Peyer's patch (tissue), 4 donors: ENCODE data around the gene NLRC4. TPM values are rescaled to one million over a fixed set of nuclear protein-coding genes. Genes with fewer than 3 reads are reported as not detected.
A peak's percentile ranks its signal among the peaks of the same experiment; 100 is the strongest.
"Not testable (repeated sequence)": the region's sequence is repeated elsewhere in the genome, so short reads cannot be mapped to it uniquely, and the experiment has no call there.

Source experiments
- DNase-seq, 3 donors: peaks; one replicate each; pipeline ENCODE4 v3.0.0-alpha.2; 2017 to 2019
- H3K27ac ChIP-seq, 4 donors: fragments of 200-600 bp; sonication (generic); one replicate each; pipeline ENCODE4 v1.5.1; 2016 to 2019
- H3K27me3 ChIP-seq, 2 donors: fragments of 200-600 bp; sonication (generic); one replicate each; pipeline ENCODE4 v1.5.1; 2019
- H3K36me3 ChIP-seq, 3 donors: fragments of 200-600 bp; sonication (generic); one replicate each; pipeline ENCODE4 v1.5.1; 2016 to 2019
- H3K4me1 ChIP-seq, 4 donors: fragments of 200-600 bp; sonication (generic); one replicate each; pipeline ENCODE4 v1.5.1; 2016 to 2019
- H3K4me3 ChIP-seq, 4 donors: fragments of 200-600 bp; sonication (generic); 1 replicate in 3 of 4; 2 replicates in 1 of 4; pipeline ENCODE4 v1.5.1; 2016 to 2019; ENCODE audit warnings: mild to moderate bottlenecking in 1 of 4
- H3K9me3 ChIP-seq, 4 donors: fragments of 200-600 bp; sonication (generic); one replicate each; pipeline ENCODE4 v1.5.1; 2016 to 2019; ENCODE audit warnings: mild to moderate bottlenecking in 1 of 4
- CTCF ChIP-seq, 6 experiments: fragments of 450-650 bp in 4 of 6; fragments of 200-600 bp in 2 of 6; sonication (generic) in 1 of 6; IDR thresholded peaks; one replicate each; pipeline ENCODE4 v1.5.1; 2017 to 2019; ENCODE audit warnings: antibody characterized with exemption in 6 of 6, mild to moderate bottlenecking in 3 of 6, moderate library complexity in 1 of 6
- POLR2A ChIP-seq, 2 donors: fragments of 450-650 bp; IDR thresholded peaks; one replicate each; pipeline ENCODE4 v1.5.1; 2017; ENCODE audit warnings: antibody characterized with exemption in 2 of 2, mild to moderate bottlenecking in 2 of 2, moderate library complexity in 2 of 2
- total RNA-seq, 4 donors: library from RNA; depleted of rRNA; stranded (reverse); fragments of >200 nt; gene quantifications; one replicate each; pipeline ENCODE4 v1.1.0, GENCODE V29; 2016

NLRC4 gene
- total RNA-seq = 1 to 10 TPM in 1 of 4 donors, under 1 TPM in 2, not detected in 1; 0.27 to 6.6 (median 0.35) TPM

GRCh38 chr2:32264422-32265105, at the start of gene NLRC4:
NLRC4 (minus strand) TSS chr2:32264886; CDS start chr2:32256775, 8,111 bp downstream.
- Histone ChIP-seq H3K4me3 (peak within 1 kb of the TSS in 3 of 4 donors; percentile 9 to 21 (median 12)), H3K27ac (peak within 1 kb of the TSS; percentile 25 to 72 (median 36)), H3K36me3 (no peaks in the 10 kb centered on the region)

GRCh38 chr2:32310577-32310976, 45.9 kb upstream of the NLRC4 start:
- H3K27ac ChIP-seq = no peak overlapping the region
- H3K4me1 ChIP-seq = no peaks in the 10 kb centered on the region
- no peaks in the 10 kb centered on the region for H3K27me3 ChIP-seq
- DNase-seq = no peak
- H3K36me3 ChIP-seq = peaks cover 0 to 45% (median 3%) of the 10 kb centered on the region in 3 donors
- H3K4me3 ChIP-seq = no peak overlapping the region
- TF ChIP-seq POLR2A (IDR thresholded peaks at IDR 0.05) = no peak
- TF ChIP-seq CTCF (IDR thresholded peaks at IDR 0.05) = no peak
- H3K9me3 ChIP-seq = no peaks in the 10 kb centered on the region

More at GRCh38 chr2:32264422-32265105, at the start of gene NLRC4:
- TF ChIP-seq CTCF (IDR thresholded peaks at IDR 0.05) = no peak
- TF ChIP-seq POLR2A (IDR thresholded peaks at IDR 0.05) = no peak
- H3K27me3 ChIP-seq = no peaks in the 10 kb centered on the region
- H3K4me1 ChIP-seq = no peaks in the 10 kb centered on the region
- no peaks in the 10 kb centered on the region for H3K9me3 ChIP-seq
- DNase-seq = no peak

- H3K4me3 ChIP-seq, H3K9me3 ChIP-seq, DNase-seq, H3K27ac ChIP-seq, H3K27me3 ChIP-seq, H3K4me1 ChIP-seq: not testable (repeated sequence)
- H3K36me3 ChIP-seq = peaks cover 0 to 61% (median 0%) of the 10 kb centered on the region in 3 donors
These were observed 29.4 kb upstream of the NLRC4 start for GRCh38 chr2:32293966-32294562.

- not testable (repeated sequence) for H3K27me3 ChIP-seq, DNase-seq, H3K27ac ChIP-seq, H3K9me3 ChIP-seq, H3K4me3 ChIP-seq
- Histone ChIP-seq H3K36me3 (peaks cover 0 to 55% (median 0%) of the 10 kb centered on the region in 3 donors), H3K4me1 (peaks cover 0 to 13% (median 6%) of the 10 kb centered on the region in 4 donors)
These were observed 28.8 kb upstream of the NLRC4 start for GRCh38 chr2:32293493-32293892.

- Histone ChIP-seq H3K4me1 (peaks cover 0 to 28% (median 7%) of the 10 kb centered on the region in 4 donors), H3K36me3 (peaks cover 0 to 43% (median 0%) of the 10 kb centered on the region in 3 donors), H3K9me3 (no peaks in the 10 kb centered on the region), H3K4me3 (no peak overlapping the region), H3K27me3 (no peaks in the 10 kb centered on the region), H3K27ac (no peak overlapping the region)
- TF ChIP-seq POLR2A (IDR thresholded peaks at IDR 0.05) (no peak), CTCF (IDR thresholded peaks at IDR 0.05) (no peak)
- DNase-seq = no peak
These were observed 27.1 kb upstream of the NLRC4 start for GRCh38 chr2:32291746-32292145.

GRCh38 chr2:32290000-32290339, 25.3 kb upstream of the NLRC4 start:
- Histone ChIP-seq H3K4me1 (peaks cover 0 to 28% (median 7%) of the 10 kb centered on the region in 4 donors), H3K27me3 (no peaks in the 10 kb centered on the region), H3K9me3 (no peaks in the 10 kb centered on the region), H3K36me3 (peaks cover 0 to 33% (median 0%) of the 10 kb centered on the region in 3 donors), H3K27ac (no peak overlapping the region), H3K4me3 (no peak overlapping the region)
- no peak for DNase-seq
- TF ChIP-seq CTCF (IDR thresholded peaks at IDR 0.05) (no peak), POLR2A (IDR thresholded peaks at IDR 0.05) (no peak)
